Neutrophil (primary cell): ENCODE measurements around the gene SHKBP1.
A peak's percentile ranks its signal among the peaks of the same experiment; 100 is the strongest.

ENCODE experiments used
- H3K27ac ChIP-seq: fragments of 200-600 bp; sonication (generic); 2 replicates; pipeline ENCODE4 v1.5.1; 2016; ENCODE audit warnings: mild to moderate bottlenecking, moderate library complexity
- H3K27me3 ChIP-seq: fragments of 200-600 bp; sonication (generic); 2 replicates; pipeline ENCODE4 v1.6.0; 2016; ENCODE audit warnings: mild to moderate bottlenecking
- H3K36me3 ChIP-seq: fragments of 200-600 bp; sonication (generic); 2 replicates; pipeline ENCODE4 v1.5.1; 2017
- H3K4me1 ChIP-seq, 2 experiments: fragments of 200-600 bp in 1 of 2; sonication (generic) in 1 of 2; 1 replicate in 1 of 2; 2 replicates in 1 of 2; pipeline versions ENCODE4 v1.5.1 to v1.6.1; 2013 to 2016; ENCODE audit warnings: low read depth in 1 of 2, low read length in 1 of 2, mild to moderate bottlenecking in 1 of 2, moderate library complexity in 1 of 2; ENCODE audit not compliant: control insufficient read depth in 1 of 2, insufficient read depth in 1 of 2
- H3K4me3 ChIP-seq, 2 experiments: fragments of 200-600 bp in 1 of 2; sonication (generic) in 1 of 2; 1 replicate in 1 of 2; 2 replicates in 1 of 2; pipeline ENCODE4 v1.5.1; 2013 to 2016; ENCODE audit warnings: low read depth in 1 of 2, low read length in 1 of 2, mild to moderate bottlenecking in 1 of 2, moderate library complexity in 1 of 2
- H3K9me3 ChIP-seq: fragments of 200-600 bp; sonication (generic); 2 replicates; pipeline ENCODE4 v1.5.1; 2016
- TF ChIP-seq, protein P1 (sequence below): fragments of 200-600 bp; sonication (generic); IDR thresholded peaks from 2 replicates; pipeline ENCODE4 v1.5.1; 2016; ENCODE audit warnings: antibody characterized with exemption

The SHKBP1 gene

DNA sequence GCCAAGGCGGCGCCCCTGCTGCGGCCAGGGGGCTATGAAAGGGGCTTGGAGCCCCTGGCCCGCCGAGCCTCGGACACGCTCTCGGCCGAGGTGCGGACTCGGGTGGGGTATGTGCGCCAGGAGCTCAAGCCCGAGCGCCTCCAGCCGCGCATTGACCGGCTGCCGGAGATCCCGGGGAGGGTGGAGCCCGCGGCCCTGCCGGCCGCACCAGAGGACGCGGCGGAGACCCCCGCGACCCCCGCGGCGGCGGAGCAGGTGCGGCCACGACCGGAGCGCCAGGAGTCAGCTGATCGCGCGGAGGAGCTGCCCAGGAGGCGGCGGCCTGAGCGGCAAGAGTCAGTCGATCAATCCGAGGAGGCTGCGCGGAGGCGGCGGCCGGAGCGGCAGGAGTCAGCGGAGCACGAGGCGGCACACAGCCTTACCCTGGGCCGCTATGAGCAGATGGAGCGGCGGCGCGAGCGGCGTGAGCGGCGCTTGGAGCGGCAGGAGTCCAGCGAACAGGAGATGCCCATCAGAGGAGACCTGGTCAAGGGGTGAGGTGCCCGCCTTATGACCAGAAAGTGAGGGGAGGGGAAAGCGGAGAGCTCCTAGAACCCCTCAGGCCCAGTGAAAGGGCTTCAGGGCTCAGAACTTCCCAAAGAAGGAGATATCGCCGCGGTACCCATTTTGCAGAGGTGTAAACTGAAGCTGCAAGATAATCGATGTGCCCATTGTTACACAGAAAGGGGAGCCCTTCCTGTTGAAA is 8.8 kb upstream of the SHKBP1 start:
- Histone ChIP-seq H3K9me3 (no peaks in the 10 kb centered on the region), H3K36me3 (no peaks in the 10 kb centered on the region), H3K4me1 (peaks cover 11 to 15% of the 10 kb centered on the region in 2 experiments), H3K27me3 (peaks cover 87% of the 10 kb centered on the region), H3K27ac (no peak overlapping the region), H3K4me3 (no peak overlapping the region)
- TF ChIP-seq, protein P1, sequence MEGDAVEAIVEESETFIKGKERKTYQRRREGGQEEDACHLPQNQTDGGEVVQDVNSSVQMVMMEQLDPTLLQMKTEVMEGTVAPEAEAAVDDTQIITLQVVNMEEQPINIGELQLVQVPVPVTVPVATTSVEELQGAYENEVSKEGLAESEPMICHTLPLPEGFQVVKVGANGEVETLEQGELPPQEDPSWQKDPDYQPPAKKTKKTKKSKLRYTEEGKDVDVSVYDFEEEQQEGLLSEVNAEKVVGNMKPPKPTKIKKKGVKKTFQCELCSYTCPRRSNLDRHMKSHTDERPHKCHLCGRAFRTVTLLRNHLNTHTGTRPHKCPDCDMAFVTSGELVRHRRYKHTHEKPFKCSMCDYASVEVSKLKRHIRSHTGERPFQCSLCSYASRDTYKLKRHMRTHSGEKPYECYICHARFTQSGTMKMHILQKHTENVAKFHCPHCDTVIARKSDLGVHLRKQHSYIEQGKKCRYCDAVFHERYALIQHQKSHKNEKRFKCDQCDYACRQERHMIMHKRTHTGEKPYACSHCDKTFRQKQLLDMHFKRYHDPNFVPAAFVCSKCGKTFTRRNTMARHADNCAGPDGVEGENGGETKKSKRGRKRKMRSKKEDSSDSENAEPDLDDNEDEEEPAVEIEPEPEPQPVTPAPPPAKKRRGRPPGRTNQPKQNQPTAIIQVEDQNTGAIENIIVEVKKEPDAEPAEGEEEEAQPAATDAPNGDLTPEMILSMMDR, result no peak

DNA sequence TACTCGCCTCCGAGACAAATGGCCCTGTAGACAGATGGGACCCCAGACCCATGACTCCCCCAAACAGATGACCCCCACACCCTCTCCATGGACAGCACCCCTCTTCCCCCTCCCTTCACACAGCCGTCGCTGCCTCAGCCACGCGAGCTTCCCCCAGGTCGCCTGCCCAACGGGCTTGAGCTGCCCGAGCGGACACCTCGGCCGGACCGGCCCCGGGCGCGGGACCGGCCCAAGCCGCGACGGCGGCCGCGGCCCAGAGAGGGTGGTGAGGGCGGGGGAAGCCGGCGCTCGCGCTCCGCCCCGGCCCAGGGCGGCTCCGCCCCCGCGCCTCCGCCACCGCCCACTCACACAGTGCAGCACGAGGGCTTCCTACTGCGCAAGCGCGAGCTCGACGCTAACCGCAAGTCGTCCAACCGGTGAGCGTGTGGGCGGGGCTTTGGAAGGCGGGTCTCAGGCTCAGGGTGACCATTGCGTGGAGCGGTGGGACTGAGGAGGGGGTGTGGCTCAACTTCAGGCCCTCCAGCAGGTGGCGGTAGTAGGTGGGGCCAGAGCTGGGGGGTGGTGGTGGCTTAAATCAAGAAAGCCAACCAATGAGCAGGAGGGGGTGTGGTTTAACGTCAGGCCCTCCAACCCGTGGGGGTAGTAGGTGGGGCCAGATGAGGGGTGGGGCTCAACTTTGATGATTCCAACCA is 6.2 kb upstream of the SHKBP1 start:
- peak overlapping the region; percentile 57 to 63 for H3K4me3 ChIP-seq
- no peaks in the 10 kb centered on the region for H3K9me3 ChIP-seq
- H3K27me3 ChIP-seq, result peaks cover 61% of the 10 kb centered on the region

DNA sequence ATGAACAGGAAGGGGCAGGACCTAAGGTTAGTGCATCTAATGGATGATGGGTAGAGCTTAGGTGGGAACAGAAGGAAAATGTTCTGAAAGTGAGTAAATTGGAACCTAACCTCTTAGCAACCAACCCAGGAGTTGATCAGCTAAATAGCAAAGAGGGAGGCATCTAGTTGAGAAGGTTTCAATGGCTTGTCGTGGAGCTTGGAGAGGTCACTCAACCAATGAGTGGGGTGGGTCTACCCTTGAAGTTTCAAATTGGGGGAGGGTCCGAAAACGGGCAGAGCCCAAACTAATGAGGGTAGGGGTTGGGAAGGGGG is 5.7 kb upstream of the SHKBP1 start:
- Histone ChIP-seq H3K27ac (peak overlapping the region; percentile 65), H3K4me1 (peaks cover 21 to 29% of the 10 kb centered on the region in 2 experiments), H3K9me3 (no peaks in the 10 kb centered on the region), H3K27me3 (peaks cover 56% of the 10 kb centered on the region), H3K36me3 (no peaks in the 10 kb centered on the region), H3K4me3 (peak overlapping the region; percentile 43 to 63)
- TF ChIP-seq, protein P1, result no peak

More for the DNA sequence above, 6.2 kb upstream of the SHKBP1 start:
- H3K4me1 ChIP-seq, result peaks cover 16 to 24% of the 10 kb centered on the region in 2 experiments
- H3K27ac ChIP-seq, result peak overlapping the region; percentile 65
- H3K36me3 ChIP-seq, result no peaks in the 10 kb centered on the region
- TF ChIP-seq, protein P1, result peak; percentile 66

DNA sequence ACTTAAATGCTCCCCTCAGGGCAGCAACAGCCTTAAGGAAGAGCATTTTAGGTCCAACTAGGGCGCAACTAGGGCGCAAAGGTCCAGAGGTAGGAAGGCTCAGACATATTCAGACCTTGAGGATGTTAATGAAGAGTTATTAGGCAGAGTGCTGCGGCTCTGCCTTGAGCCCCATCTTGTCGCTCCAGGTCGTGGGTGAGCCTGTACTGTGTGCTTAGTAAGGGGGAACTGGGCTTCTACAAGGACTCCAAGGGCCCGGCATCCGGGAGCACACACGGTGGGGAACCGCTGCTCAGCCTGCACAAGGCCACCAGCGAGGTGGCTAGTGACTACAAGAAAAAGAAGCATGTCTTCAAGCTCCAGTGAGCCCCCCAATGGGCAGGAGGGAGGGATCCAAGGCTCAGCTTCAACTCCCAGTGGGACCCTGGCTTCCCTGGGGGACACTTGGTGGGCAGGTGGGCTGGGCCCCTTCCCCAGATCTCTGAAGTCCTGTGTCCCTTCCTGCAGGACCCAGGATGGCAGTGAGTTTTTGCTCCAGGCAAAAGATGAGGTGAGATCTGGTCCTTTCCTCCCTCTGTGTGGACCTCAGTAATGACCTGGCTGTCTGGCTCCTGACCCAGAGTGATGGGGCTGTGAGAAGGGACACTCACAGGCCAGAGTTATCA is 4.7 kb upstream of the SHKBP1 start:
- Histone ChIP-seq H3K27me3 (peaks cover 46% of the 10 kb centered on the region), H3K4me3 (no peak overlapping the region), H3K9me3 (no peaks in the 10 kb centered on the region), H3K4me1 (peaks cover 24 to 32% of the 10 kb centered on the region in 2 experiments), H3K36me3 (no peaks in the 10 kb centered on the region), H3K27ac (peak overlapping the region; percentile 65)
- TF ChIP-seq, protein P1, result no peak

GRCh38 chr19:40575326-40575725 is 1.3 kb upstream of the SHKBP1 start:
- H3K9me3 ChIP-seq, result no peaks in the 10 kb centered on the region
- H3K4me1 ChIP-seq, result peaks cover 51 to 60% of the 10 kb centered on the region in 2 experiments
- H3K4me3 ChIP-seq, result no peak overlapping the region
- peaks cover 25% of the 10 kb centered on the region for H3K36me3 ChIP-seq
- no peak overlapping the region for H3K27ac ChIP-seq
- TF ChIP-seq, protein P1, result no peak
- H3K27me3 ChIP-seq, result peaks cover 13% of the 10 kb centered on the region
